Uterus (tissue), 2 donors: Measurements from ENCODE around the gene GABRG3.

Source experiments
- POLR2A ChIP-seq, 2 donors: fragments of 450-650 bp; IDR thresholded peaks; one replicate each; pipeline ENCODE4 v1.6.1; 2016; ENCODE audit warnings: antibody characterized with exemption in 2 of 2, mild to moderate bottlenecking in 1 of 2, moderate library complexity in 1 of 2
- TF ChIP-seq, protein P1 (sequence below), 4 experiments: fragments of 200-600 bp in 2 of 4; fragments of 450-650 bp in 2 of 4; sonication (generic) in 2 of 4; IDR thresholded peaks; one replicate each; pipeline ENCODE4 v1.5.1; 2016 to 2019; ENCODE audit warnings: antibody characterized with exemption in 4 of 4, mild to moderate bottlenecking in 2 of 4, moderate library complexity in 1 of 4

DNA sequence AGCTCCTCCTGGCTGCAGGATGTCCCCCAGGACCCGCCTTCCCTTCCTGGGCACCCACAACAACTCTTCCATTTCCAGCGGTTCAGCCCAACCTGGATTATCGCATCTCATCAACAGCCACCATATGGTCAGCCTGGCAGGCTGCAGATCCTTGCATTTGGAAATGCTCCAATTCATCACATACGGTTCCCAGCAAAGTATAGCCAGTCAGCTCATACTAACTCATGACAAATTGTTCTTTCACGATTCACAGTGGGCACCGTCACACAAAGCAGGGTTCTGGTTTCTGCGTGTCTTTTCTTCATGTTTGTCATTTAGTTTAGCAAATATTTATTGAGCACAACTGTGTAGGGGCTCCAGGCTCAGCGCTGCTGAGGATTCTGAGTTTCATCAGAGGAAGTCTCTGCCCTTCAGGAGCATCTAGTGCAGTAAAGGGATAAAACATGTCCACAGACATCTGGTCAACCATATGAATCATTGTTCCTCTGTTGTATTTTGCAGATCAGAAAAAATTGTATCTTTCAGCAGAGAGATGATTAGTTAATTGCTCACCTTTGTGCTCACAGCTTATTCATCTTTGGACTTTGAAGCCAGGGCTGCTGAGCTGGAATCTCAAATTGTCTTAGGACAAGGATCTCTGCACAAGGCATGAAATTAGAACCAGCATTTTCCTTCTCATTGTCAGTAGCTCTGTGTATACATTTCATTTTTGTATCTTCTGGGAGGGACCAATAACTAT, 125.1 kb downstream of the GABRG3 start:
- TF ChIP-seq, protein P1, sequence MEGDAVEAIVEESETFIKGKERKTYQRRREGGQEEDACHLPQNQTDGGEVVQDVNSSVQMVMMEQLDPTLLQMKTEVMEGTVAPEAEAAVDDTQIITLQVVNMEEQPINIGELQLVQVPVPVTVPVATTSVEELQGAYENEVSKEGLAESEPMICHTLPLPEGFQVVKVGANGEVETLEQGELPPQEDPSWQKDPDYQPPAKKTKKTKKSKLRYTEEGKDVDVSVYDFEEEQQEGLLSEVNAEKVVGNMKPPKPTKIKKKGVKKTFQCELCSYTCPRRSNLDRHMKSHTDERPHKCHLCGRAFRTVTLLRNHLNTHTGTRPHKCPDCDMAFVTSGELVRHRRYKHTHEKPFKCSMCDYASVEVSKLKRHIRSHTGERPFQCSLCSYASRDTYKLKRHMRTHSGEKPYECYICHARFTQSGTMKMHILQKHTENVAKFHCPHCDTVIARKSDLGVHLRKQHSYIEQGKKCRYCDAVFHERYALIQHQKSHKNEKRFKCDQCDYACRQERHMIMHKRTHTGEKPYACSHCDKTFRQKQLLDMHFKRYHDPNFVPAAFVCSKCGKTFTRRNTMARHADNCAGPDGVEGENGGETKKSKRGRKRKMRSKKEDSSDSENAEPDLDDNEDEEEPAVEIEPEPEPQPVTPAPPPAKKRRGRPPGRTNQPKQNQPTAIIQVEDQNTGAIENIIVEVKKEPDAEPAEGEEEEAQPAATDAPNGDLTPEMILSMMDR (IDR thresholded peaks at IDR 0.05): no peak
- TF ChIP-seq POLR2A (IDR thresholded peaks at IDR 0.05): no peak
